ENCODE results near the gene IL1B.

The IL1B gene

DNA sequence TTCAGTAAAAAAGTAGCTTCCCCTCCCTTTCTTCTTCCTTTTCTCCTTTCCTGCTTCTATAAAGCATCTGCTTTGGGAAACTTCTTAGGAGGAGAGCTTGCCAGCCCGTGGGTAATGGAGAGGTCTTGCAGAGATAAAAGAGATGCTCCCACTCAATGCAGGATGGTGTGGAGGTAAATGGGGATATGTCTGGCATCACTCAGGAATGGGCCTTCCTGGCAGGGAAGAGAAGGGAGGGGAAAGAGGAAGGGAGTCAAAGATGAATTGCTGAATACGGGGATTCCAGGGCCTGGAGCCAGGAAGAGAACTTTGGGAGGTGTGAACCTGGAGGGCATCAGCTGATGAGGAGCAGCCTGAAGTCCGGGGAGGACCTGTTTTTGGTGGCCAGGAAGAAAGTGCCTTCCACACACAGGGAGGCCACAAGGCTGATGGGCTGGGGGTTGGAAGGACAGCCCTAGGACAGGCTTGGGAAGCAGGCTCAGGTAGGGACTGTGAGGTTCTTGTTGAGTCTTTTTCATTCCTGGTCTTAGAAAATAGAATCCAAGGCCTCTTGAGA lies 25.2 kb downstream of the IL1B start:
- H3K4me2 ChIP-seq (ENCODE audit: low read length, poor library complexity, severe bottlenecking) = no peak overlapping the region
- peak overlapping the region; percentile 12 for H3K9ac ChIP-seq (ENCODE audit: low read length)
- peaks cover 6% of the 10 kb centered on the region for H3K9me3 ChIP-seq (ENCODE audit: control insufficient read depth, low read length)
- no peak for DNase-seq
- 93% methylated on average over 3 of the region's 3 CpGs for WGBS
- H3K4me1 ChIP-seq (ENCODE audit: control insufficient read depth, insufficient read depth, low read depth, low read length) = peaks cover 9% of the 10 kb centered on the region
- peak overlapping the region; percentile 30 for H3K27ac ChIP-seq (ENCODE audit: low read length, poor library complexity, severe bottlenecking)
- H2BK12ac ChIP-seq (ENCODE audit: low read length in 2 of 2) = peak overlapping the region; percentile 88 to 95
- H4K8ac ChIP-seq (ENCODE audit: low read length) = peak overlapping the region; percentile 98
- H3K79me1 ChIP-seq (replicated peaks; ENCODE audit: low read length, poor library complexity, severe bottlenecking) = no peaks in the 10 kb centered on the region
- peak overlapping the region; percentile 37 for H2AK5ac ChIP-seq (ENCODE audit: low read length, severe bottlenecking)
- H3K4me3 ChIP-seq (ENCODE audit: insufficient read depth in 1 of 2, low read depth in 1 of 2, low read length in 2 of 2) = no peak overlapping the region
- H2BK15ac ChIP-seq (ENCODE audit: low read depth, poor library complexity, severe bottlenecking) = peak overlapping the region; percentile 97
- H4K91ac ChIP-seq (ENCODE audit: low read length) = peak overlapping the region; percentile 94
- H2BK120ac ChIP-seq (ENCODE audit: low read depth, low read length) = no peak overlapping the region
- peak overlapping the region; percentile 56 for H2AFZ ChIP-seq (ENCODE audit: low read depth, low read length)
- H2BK5ac ChIP-seq (ENCODE audit: low read depth, low read length, poor library complexity, severe bottlenecking) = no peak overlapping the region
- peak overlapping the region; percentile 58 to 83 for H3K18ac ChIP-seq (ENCODE audit: low read depth in 1 of 2, low read length in 2 of 2)
- H3K4ac ChIP-seq (ENCODE audit: low read depth in 1 of 2, low read length in 2 of 2) = peak overlapping the region; percentile 24 to 62
- no peaks in the 10 kb centered on the region for H3K27me3 ChIP-seq (ENCODE audit: control insufficient read depth in 1 of 2, insufficient read depth in 1 of 2, low read length in 2 of 2)
- no peaks in the 10 kb centered on the region for H3K36me3 ChIP-seq (ENCODE audit: control insufficient read depth in 1 of 2, insufficient read depth in 2 of 2, low read depth in 1 of 2, low read length in 2 of 2)
- no peak overlapping the region for H3K23ac ChIP-seq (ENCODE audit: low read length in 2 of 2)
- no peak overlapping the region for H3K14ac ChIP-seq (ENCODE audit: low read length in 2 of 2)

GRCh38 chr2:112809112-112809511 lies 27.5 kb downstream of the IL1B start:
- H2BK120ac ChIP-seq (ENCODE audit: low read depth, low read length) = no peak overlapping the region
- H3K9ac ChIP-seq (ENCODE audit: low read length) = no peak overlapping the region
- no peak overlapping the region for H3K18ac ChIP-seq (ENCODE audit: low read depth in 1 of 2, low read length in 2 of 2)
- H4K8ac ChIP-seq (ENCODE audit: low read length) = no peak overlapping the region
- H2BK12ac ChIP-seq (ENCODE audit: low read length in 2 of 2) = no peak overlapping the region
- H3K23ac ChIP-seq (ENCODE audit: low read length in 2 of 2) = no peak overlapping the region
- no peak overlapping the region for H3K4ac ChIP-seq (ENCODE audit: low read depth in 1 of 2, low read length in 2 of 2)
- no peak overlapping the region for H4K91ac ChIP-seq (ENCODE audit: low read length)
- no peaks in the 10 kb centered on the region for H3K79me1 ChIP-seq (replicated peaks; ENCODE audit: low read length, poor library complexity, severe bottlenecking)
- peaks cover 6% of the 10 kb centered on the region for H3K9me3 ChIP-seq (ENCODE audit: control insufficient read depth, low read length)
- H2AFZ ChIP-seq (ENCODE audit: low read depth, low read length) = no peak overlapping the region
- no peak overlapping the region for H3K4me3 ChIP-seq (ENCODE audit: insufficient read depth in 1 of 2, low read depth in 1 of 2, low read length in 2 of 2)
- no peak for DNase-seq
- no peak overlapping the region for H3K4me2 ChIP-seq (ENCODE audit: low read length, poor library complexity, severe bottlenecking)
- no peak overlapping the region for H3K14ac ChIP-seq (ENCODE audit: low read length in 2 of 2)
- no peaks in the 10 kb centered on the region for H3K27me3 ChIP-seq (ENCODE audit: control insufficient read depth in 1 of 2, insufficient read depth in 1 of 2, low read length in 2 of 2)
- H2BK5ac ChIP-seq (ENCODE audit: low read depth, low read length, poor library complexity, severe bottlenecking) = no peak overlapping the region
- H3K27ac ChIP-seq (ENCODE audit: low read length, poor library complexity, severe bottlenecking) = no peak overlapping the region
- no peak overlapping the region for H2AK5ac ChIP-seq (ENCODE audit: low read length, severe bottlenecking)
- H3K4me1 ChIP-seq (ENCODE audit: control insufficient read depth, insufficient read depth, low read depth, low read length) = peaks cover 10% of the 10 kb centered on the region
- H3K36me3 ChIP-seq (ENCODE audit: control insufficient read depth in 1 of 2, insufficient read depth in 2 of 2, low read depth in 1 of 2, low read length in 2 of 2) = no peaks in the 10 kb centered on the region
- H2BK15ac ChIP-seq (ENCODE audit: low read depth, poor library complexity, severe bottlenecking) = no peak overlapping the region

DNA sequence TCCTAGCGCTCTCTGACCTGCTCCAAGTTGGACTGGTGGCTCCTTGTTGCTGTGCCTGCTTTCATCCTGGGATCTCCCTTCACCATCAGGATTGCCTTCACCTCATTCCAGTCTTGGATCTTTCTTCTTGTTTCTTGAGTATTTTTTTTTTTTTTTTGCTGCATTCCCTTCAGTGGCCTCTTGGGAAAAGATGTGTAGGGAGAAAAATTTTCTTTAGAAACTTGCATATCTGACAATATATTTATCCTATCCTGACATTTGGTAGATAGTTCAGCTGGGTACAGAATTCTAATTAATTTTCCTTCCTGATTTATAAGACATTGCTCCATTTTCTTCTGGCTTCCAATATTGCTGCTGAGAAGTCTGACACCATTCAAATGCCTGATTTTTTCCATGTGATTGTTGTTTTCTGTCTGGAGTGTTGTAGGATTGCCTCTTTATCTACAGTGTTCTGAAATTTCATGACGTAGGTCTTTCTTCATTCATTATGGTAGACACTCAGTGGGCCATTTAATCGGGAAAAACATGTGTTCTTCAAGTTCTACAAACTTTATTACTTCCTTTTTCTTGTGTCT lies 29.3 kb downstream of the IL1B start:
- no peak overlapping the region for H3K4ac ChIP-seq (ENCODE audit: low read depth in 1 of 2, low read length in 2 of 2)
- H2AK5ac ChIP-seq (ENCODE audit: low read length, severe bottlenecking) = no peak overlapping the region
- H4K8ac ChIP-seq (ENCODE audit: low read length) = no peak overlapping the region
- H2BK15ac ChIP-seq (ENCODE audit: low read depth, poor library complexity, severe bottlenecking) = no peak overlapping the region
- H3K4me2 ChIP-seq (ENCODE audit: low read length, poor library complexity, severe bottlenecking) = no peak overlapping the region
- no peaks in the 10 kb centered on the region for H3K36me3 ChIP-seq (ENCODE audit: control insufficient read depth in 1 of 2, insufficient read depth in 2 of 2, low read depth in 1 of 2, low read length in 2 of 2)
- no peak overlapping the region for H3K27ac ChIP-seq (ENCODE audit: low read length, poor library complexity, severe bottlenecking)
- no peak overlapping the region for H2BK120ac ChIP-seq (ENCODE audit: low read depth, low read length)
- no peaks in the 10 kb centered on the region for H3K79me1 ChIP-seq (replicated peaks; ENCODE audit: low read length, poor library complexity, severe bottlenecking)
- no peak overlapping the region for H3K18ac ChIP-seq (ENCODE audit: low read depth in 1 of 2, low read length in 2 of 2)
- H3K27me3 ChIP-seq (ENCODE audit: control insufficient read depth in 1 of 2, insufficient read depth in 1 of 2, low read length in 2 of 2) = no peaks in the 10 kb centered on the region
- WGBS = 96% methylated on average over 3 of the region's 3 CpGs
- H2BK5ac ChIP-seq (ENCODE audit: low read depth, low read length, poor library complexity, severe bottlenecking) = no peak overlapping the region
- H3K4me3 ChIP-seq (ENCODE audit: insufficient read depth in 1 of 2, low read depth in 1 of 2, low read length in 2 of 2) = no peak overlapping the region
- DNase-seq = no peak
- no peak overlapping the region for H2AFZ ChIP-seq (ENCODE audit: low read depth, low read length)
- no peak overlapping the region for H3K23ac ChIP-seq (ENCODE audit: low read length in 2 of 2)
- H3K14ac ChIP-seq (ENCODE audit: low read length in 2 of 2) = no peak overlapping the region
- H3K9ac ChIP-seq (ENCODE audit: low read length) = no peak overlapping the region
- H4K91ac ChIP-seq (ENCODE audit: low read length) = no peak overlapping the region
- peaks cover 6% of the 10 kb centered on the region for H3K9me3 ChIP-seq (ENCODE audit: control insufficient read depth, low read length)
- no peak overlapping the region for H2BK12ac ChIP-seq (ENCODE audit: low read length in 2 of 2)
- peaks cover 6% of the 10 kb centered on the region for H3K4me1 ChIP-seq (ENCODE audit: control insufficient read depth, insufficient read depth, low read depth, low read length)

- DNase-seq = no peak
- peak overlapping the region in 1 of 2 experiments; percentile 25 for H3K4ac ChIP-seq (ENCODE audit: low read depth in 1 of 2, low read length in 2 of 2)
- H3K36me3 ChIP-seq (ENCODE audit: control insufficient read depth in 1 of 2, insufficient read depth in 2 of 2, low read depth in 1 of 2, low read length in 2 of 2) = no peaks in the 10 kb centered on the region
- H2AK5ac ChIP-seq (ENCODE audit: low read length, severe bottlenecking) = peak overlapping the region; percentile 24
- H2AFZ ChIP-seq (ENCODE audit: low read depth, low read length) = no peak overlapping the region
- H3K14ac ChIP-seq (ENCODE audit: low read length in 2 of 2) = peak overlapping the region in 1 of 2 experiments; percentile 19
- H3K27ac ChIP-seq (ENCODE audit: low read length, poor library complexity, severe bottlenecking) = no peak overlapping the region
- no peak overlapping the region for H2BK5ac ChIP-seq (ENCODE audit: low read depth, low read length, poor library complexity, severe bottlenecking)
- H2BK120ac ChIP-seq (ENCODE audit: low read depth, low read length) = peak overlapping the region; percentile 9
- no peak overlapping the region for H3K9ac ChIP-seq (ENCODE audit: low read length)
- H4K8ac ChIP-seq (ENCODE audit: low read length) = peak overlapping the region; percentile 35
- peaks cover 6% of the 10 kb centered on the region for H3K9me3 ChIP-seq (ENCODE audit: control insufficient read depth, low read length)
- peaks cover 3% of the 10 kb centered on the region for H3K4me1 ChIP-seq (ENCODE audit: control insufficient read depth, insufficient read depth, low read depth, low read length)
- H3K4me2 ChIP-seq (ENCODE audit: low read length, poor library complexity, severe bottlenecking) = no peak overlapping the region
- H3K27me3 ChIP-seq (ENCODE audit: control insufficient read depth in 1 of 2, insufficient read depth in 1 of 2, low read length in 2 of 2) = no peaks in the 10 kb centered on the region
- 95% methylated on average over 11 of the region's 11 CpGs for WGBS
- peak overlapping the region; percentile 57 to 78 for H3K18ac ChIP-seq (ENCODE audit: low read depth in 1 of 2, low read length in 2 of 2)
- H2BK15ac ChIP-seq (ENCODE audit: low read depth, poor library complexity, severe bottlenecking) = peak overlapping the region; percentile 88
- no peaks in the 10 kb centered on the region for H3K79me1 ChIP-seq (replicated peaks; ENCODE audit: low read length, poor library complexity, severe bottlenecking)
- no peak overlapping the region for H3K23ac ChIP-seq (ENCODE audit: low read length in 2 of 2)
- no peak overlapping the region for H3K4me3 ChIP-seq (ENCODE audit: insufficient read depth in 1 of 2, low read depth in 1 of 2, low read length in 2 of 2)
- H2BK12ac ChIP-seq (ENCODE audit: low read length in 2 of 2) = peak overlapping the region; percentile 38 to 61
- H4K91ac ChIP-seq (ENCODE audit: low read length) = peak overlapping the region; percentile 64
Observed at GRCh38 chr2:112805542-112805941, 31.0 kb downstream of the IL1B start.

Measured in mesenchymal stem cell (in vitro differentiated cells and primary cell).